ENCODE measurements around the gene ACTR8. TPM values are rescaled to one million over a fixed set of nuclear protein-coding genes. Genes with fewer than 3 reads are reported as not detected.

ACTR8 gene
- total RNA-seq, 6 experiments from 2014 or later, result 43.3 to 47.6 (median 45.6) TPM

GRCh38 chr3:53817809-53818208, 64.1 kb downstream of the ACTR8 start:
- H3K4me1 Mint-ChIP-seq (ENCODE audit: low read depth), result no peaks in the 10 kb centered on the region
- TF ChIP-seq, protein P1, sequence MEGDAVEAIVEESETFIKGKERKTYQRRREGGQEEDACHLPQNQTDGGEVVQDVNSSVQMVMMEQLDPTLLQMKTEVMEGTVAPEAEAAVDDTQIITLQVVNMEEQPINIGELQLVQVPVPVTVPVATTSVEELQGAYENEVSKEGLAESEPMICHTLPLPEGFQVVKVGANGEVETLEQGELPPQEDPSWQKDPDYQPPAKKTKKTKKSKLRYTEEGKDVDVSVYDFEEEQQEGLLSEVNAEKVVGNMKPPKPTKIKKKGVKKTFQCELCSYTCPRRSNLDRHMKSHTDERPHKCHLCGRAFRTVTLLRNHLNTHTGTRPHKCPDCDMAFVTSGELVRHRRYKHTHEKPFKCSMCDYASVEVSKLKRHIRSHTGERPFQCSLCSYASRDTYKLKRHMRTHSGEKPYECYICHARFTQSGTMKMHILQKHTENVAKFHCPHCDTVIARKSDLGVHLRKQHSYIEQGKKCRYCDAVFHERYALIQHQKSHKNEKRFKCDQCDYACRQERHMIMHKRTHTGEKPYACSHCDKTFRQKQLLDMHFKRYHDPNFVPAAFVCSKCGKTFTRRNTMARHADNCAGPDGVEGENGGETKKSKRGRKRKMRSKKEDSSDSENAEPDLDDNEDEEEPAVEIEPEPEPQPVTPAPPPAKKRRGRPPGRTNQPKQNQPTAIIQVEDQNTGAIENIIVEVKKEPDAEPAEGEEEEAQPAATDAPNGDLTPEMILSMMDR (IDR thresholded peaks at IDR 0.05), result no peak

DNA sequence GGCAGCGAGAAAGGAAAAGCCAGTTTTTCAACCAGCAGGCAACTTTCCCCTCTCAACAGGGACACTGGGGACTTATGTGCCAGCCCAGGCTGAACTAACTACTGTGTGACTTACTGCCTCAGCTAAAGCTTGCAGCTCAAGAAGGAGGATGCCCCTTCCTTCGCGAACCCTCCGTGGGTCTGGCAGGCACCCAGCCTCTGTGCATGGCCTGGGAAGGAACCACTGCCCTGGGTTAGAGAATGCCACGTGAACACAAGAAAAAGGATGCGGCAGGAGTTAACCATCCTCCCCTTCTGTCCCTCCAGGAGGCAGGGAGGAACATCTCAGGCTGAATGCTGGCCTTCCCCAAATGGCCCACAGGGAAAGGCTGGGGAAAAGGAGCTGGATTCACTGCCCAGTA, 64.7 kb downstream of the ACTR8 start:
- H3K4me1 Mint-ChIP-seq (ENCODE audit: low read depth), result no peaks in the 10 kb centered on the region
- TF ChIP-seq, protein P1 (IDR thresholded peaks at IDR 0.05), result no peak
- H3K36me3 Mint-ChIP-seq (ENCODE audit: low read depth), result no peaks in the 10 kb centered on the region
- H3K27ac Mint-ChIP-seq, result no peak overlapping the region
- peaks cover 21% of the 10 kb centered on the region for H3K27me3 Mint-ChIP-seq (ENCODE audit: insufficient read depth)
- no peak overlapping the region for H3K4me3 Mint-ChIP-seq
- no peak for DNase-seq
- no peaks in the 10 kb centered on the region for H3K9me3 Mint-ChIP-seq

More at GRCh38 chr3:53817809-53818208, 64.1 kb downstream of the ACTR8 start:
- DNase-seq, result no peak
- Mint-ChIP-seq H3K27me3 (ENCODE audit: insufficient read depth) (peaks cover 21% of the 10 kb centered on the region), H3K27ac (no peak overlapping the region), H3K9me3 (no peaks in the 10 kb centered on the region), H3K4me3 (no peak overlapping the region), H3K36me3 (ENCODE audit: low read depth) (no peaks in the 10 kb centered on the region)

Other genes starting within 250 kb of the ACTR8 start
- not detected for gene CHDH, start 35.7 kb downstream of the ACTR8 start, total RNA-seq (2021; fragmentation: NEBNext Ultra II Directional; extraction: Animal tissue kit (Norgen Biotek cat#: 25700))
- not detected for gene IL17RB, start 35.6 kb downstream of the ACTR8 start, total RNA-seq (2021; fragmentation: NEBNext Ultra II Directional; extraction: Animal tissue kit (Norgen Biotek cat#: 25700))
- gene SELENOK, start 9.7 kb upstream of the ACTR8 start, total RNA-seq (2021; fragmentation: NEBNext Ultra II Directional; extraction: Animal tissue kit (Norgen Biotek cat#: 25700)), result 10 to 100 TPM; 28.6 to 42.2 (median 34.4) TPM
- gene CACNA2D3, start 240.4 kb upstream of the ACTR8 start, total RNA-seq (2021; fragmentation: NEBNext Ultra II Directional; extraction: Animal tissue kit (Norgen Biotek cat#: 25700)), result under 1 TPM in 4 of 6 experiments, not detected in 2; 0.14 to 0.23 (median 0.19) TPM

Data from HFFc6 (cell line).